CD4-positive, alpha-beta T cell treated with Interleukin-17A for 1 hour (primary cell): ENCODE results near the gene TENM4.

ENCODE experiments used
- DNase-seq: peaks from one replicate; pipeline ENCODE4 v3.0.0-alpha.2; 2020

TENM4 gene

GRCh38 chr11:78752494-78752893, 688.3 kb downstream of the TENM4 start:
- no peak for DNase-seq

GRCh38 chr11:78748918-78749690, 691.7 kb downstream of the TENM4 start:
- DNase-seq, result no peak

GRCh38 chr11:78744949-78745348, 695.9 kb downstream of the TENM4 start:
- no peak for DNase-seq

- DNase-seq, result no peak
Measured at GRCh38 chr11:78744202-78744601, 696.6 kb downstream of the TENM4 start.

GRCh38 chr11:78742430-78742829, 698.4 kb downstream of the TENM4 start:
- DNase-seq, result no peak

GRCh38 chr11:78741741-78742140, 699.1 kb downstream of the TENM4 start:
- DNase-seq, result no peak

GRCh38 chr11:78740199-78741071, 700.4 kb downstream of the TENM4 start:
- DNase-seq, result no peak

GRCh38 chr11:78737891-78738290, 702.9 kb downstream of the TENM4 start:
- DNase-seq, result no peak

- DNase-seq, result no peak
Measured at GRCh38 chr11:78737301-78737700, 703.5 kb downstream of the TENM4 start.

- DNase-seq, result no peak
Measured at GRCh38 chr11:78735711-78736110, 705.1 kb downstream of the TENM4 start.

GRCh38 chr11:78733031-78733430, 707.8 kb downstream of the TENM4 start:
- DNase-seq, result no peak

- DNase-seq, result no peak
Measured at GRCh38 chr11:78732246-78732645, 708.6 kb downstream of the TENM4 start.

- DNase-seq, result no peak
Measured at GRCh38 chr11:78731027-78731426, 709.8 kb downstream of the TENM4 start.

- no peak for DNase-seq
Measured at GRCh38 chr11:78730267-78730824, 710.5 kb downstream of the TENM4 start.

- no peak for DNase-seq
Measured at GRCh38 chr11:78727816-78728215, 713.0 kb downstream of the TENM4 start.

GRCh38 chr11:78725200-78725599, 715.6 kb downstream of the TENM4 start:
- DNase-seq, result no peak

GRCh38 chr11:78722786-78723185, 718.0 kb downstream of the TENM4 start:
- no peak for DNase-seq

- no peak for DNase-seq
Measured at GRCh38 chr11:78720281-78720989, 720.4 kb downstream of the TENM4 start.

GRCh38 chr11:78717041-78717440, 723.8 kb downstream of the TENM4 start:
- no peak for DNase-seq

- DNase-seq, result no peak
Measured at GRCh38 chr11:78715639-78716311, 725.1 kb downstream of the TENM4 start.

- DNase-seq, result no peak
Measured at GRCh38 chr11:78714539-78714938, 726.3 kb downstream of the TENM4 start.

- DNase-seq, result no peak
Measured at GRCh38 chr11:78711735-78712134, 729.1 kb downstream of the TENM4 start.

- DNase-seq, result no peak
Measured at GRCh38 chr11:78710417-78710816, 730.4 kb downstream of the TENM4 start.
